ENCODE results near the gene IFNA2.
A peak's percentile ranks its signal among the peaks of the same experiment; 100 is the strongest.
"Not testable (repeated sequence)": the region's sequence is repeated elsewhere in the genome, so short reads cannot be mapped to it uniquely, and the experiment has no call there.

IFNA2 gene

GRCh38 chr9:21381448-21382339 is 3.5 kb downstream of the IFNA2 start:
- DNase-seq = no peak

GRCh38 chr9:21371467-21371866 is 13.7 kb downstream of the IFNA2 start:
- DNase-seq = not testable (repeated sequence)

GRCh38 chr9:21367957-21368356 is 17.2 kb downstream of the IFNA2 start, which contains the start of gene IFNA13:
IFNA13 (minus strand) TSS chr9:21368057; CDS start chr9:21368010, 47 bp downstream.
- no peak for DNase-seq

GRCh38 chr9:21367169-21367568 is 18.0 kb downstream of the IFNA2 start:
- DNase-seq = not testable (repeated sequence)

GRCh38 chr9:21362287-21362686 is 22.9 kb downstream of the IFNA2 start:
- DNase-seq = no peak

- DNase-seq = no peak
Observed at GRCh38 chr9:21357479-21358460, 27.4 kb downstream of the IFNA2 start.

GRCh38 chr9:21350787-21351186 is 34.4 kb downstream of the IFNA2 start, which contains the start of gene IFNA6:
IFNA6 (minus strand) TSS chr9:21350887; CDS start chr9:21350887, 0 bp downstream.
- DNase-seq = no peak

- DNase-seq = no peak
Observed at GRCh38 chr9:21348430-21348970, 36.7 kb downstream of the IFNA2 start.

- DNase-seq = no peak
Observed at GRCh38 chr9:21340735-21341134, 44.5 kb downstream of the IFNA2 start.

GRCh38 chr9:21336457-21336856 is 48.7 kb downstream of the IFNA2 start:
- DNase-seq = no peak

GRCh38 chr9:21334701-21335632 is 50.2 kb downstream of the IFNA2 start, which contains the start of gene KLHL9:
KLHL9 (minus strand) TSS chr9:21335404; CDS start chr9:21334859, 545 bp downstream.
- peak; percentile 96 for DNase-seq
